RWPE1 (cell line): Measurements from ENCODE around the gene AKAP13.

Source experiments
- CTCF ChIA-PET: fragments of 350-600 bp; sonication (Branson Sonifier 250); formaldehyde crosslinking; extraction: SDS; loops from one replicate; lab custom pipeline; 2021; lab: Yijun Ruan, JAX
- POLR2A ChIA-PET: fragments of 400-600 bp; formaldehyde crosslinking; extraction: SDS; loops from one replicate; lab custom pipeline; 2020; ENCODE audit warnings: antibody characterized with exemption; ENCODE audit not compliant: low non-redundant PET; lab: Yijun Ruan, JAX
- DNase-seq: peaks from one replicate; pipeline ENCODE4 v3.0.0; 2012; ENCODE audit warnings: low spot score
- H3K27ac ChIP-seq: fragments of 450-650 bp; 2 replicates; pipeline ENCODE4 v1.5.1; 2017
- TF ChIP-seq, protein P1 (sequence below): fragments of 450-650 bp; conservative IDR thresholded peaks from 2 replicates; pipeline ENCODE4 v1.5.1; 2017; ENCODE audit warnings: low read depth, mild to moderate bottlenecking

AKAP13 gene

DNA sequence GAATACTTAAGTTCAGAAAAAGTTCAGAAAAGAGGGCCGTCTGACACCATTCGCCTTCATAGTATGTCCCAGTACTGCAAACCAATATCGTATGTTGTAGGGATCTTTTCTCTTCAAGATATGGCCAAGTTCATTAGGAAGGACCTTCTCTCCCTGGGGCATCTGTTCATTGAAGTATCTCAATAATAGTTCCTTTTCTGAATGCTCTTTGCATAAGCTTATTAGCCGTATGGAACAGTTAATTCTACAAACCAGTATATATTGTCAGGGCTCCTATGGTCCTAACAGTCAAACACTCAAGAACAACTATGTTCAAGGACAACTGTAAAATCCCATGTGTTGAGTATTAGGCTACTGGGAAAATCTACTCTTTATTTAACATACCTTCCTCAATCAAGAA is 211.2 kb downstream of the AKAP13 start:
- TF ChIP-seq, protein P1, sequence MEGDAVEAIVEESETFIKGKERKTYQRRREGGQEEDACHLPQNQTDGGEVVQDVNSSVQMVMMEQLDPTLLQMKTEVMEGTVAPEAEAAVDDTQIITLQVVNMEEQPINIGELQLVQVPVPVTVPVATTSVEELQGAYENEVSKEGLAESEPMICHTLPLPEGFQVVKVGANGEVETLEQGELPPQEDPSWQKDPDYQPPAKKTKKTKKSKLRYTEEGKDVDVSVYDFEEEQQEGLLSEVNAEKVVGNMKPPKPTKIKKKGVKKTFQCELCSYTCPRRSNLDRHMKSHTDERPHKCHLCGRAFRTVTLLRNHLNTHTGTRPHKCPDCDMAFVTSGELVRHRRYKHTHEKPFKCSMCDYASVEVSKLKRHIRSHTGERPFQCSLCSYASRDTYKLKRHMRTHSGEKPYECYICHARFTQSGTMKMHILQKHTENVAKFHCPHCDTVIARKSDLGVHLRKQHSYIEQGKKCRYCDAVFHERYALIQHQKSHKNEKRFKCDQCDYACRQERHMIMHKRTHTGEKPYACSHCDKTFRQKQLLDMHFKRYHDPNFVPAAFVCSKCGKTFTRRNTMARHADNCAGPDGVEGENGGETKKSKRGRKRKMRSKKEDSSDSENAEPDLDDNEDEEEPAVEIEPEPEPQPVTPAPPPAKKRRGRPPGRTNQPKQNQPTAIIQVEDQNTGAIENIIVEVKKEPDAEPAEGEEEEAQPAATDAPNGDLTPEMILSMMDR = no peak
- DNase-seq = no peak
- POLR2A ChIA-PET = no interaction called here
- CTCF ChIA-PET = no interaction called here
- H3K27ac ChIP-seq = no peak overlapping the region

DNA sequence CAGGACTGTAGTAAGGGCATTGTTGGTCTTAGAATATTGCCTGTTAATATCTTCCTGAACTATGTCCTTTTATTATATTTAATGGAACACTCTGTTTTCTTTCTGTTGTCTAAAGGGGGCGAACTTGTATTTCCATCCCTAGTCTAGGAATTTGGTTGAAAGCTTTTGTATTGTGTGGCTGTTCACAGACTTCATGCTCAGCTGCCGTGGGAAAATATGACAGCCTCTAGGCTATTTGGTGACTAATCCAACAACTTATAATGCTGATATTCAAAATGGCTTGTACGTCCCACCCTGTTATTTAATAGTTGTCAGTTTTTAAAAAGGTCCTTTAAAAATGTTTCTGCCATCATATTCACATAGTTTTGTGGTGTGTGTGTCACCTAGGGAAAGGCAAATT is 211.7 kb downstream of the AKAP13 start:
- TF ChIP-seq, protein P1 = no peak; the same call in 1 of the 2 replicates
- DNase-seq = peak; percentile 59
- POLR2A ChIA-PET = no interaction called here
- no peak overlapping the region for H3K27ac ChIP-seq
- CTCF ChIA-PET = interaction anchor here (0.6 kb wide), 1 partner anchor 87 kb away, joined by 4 read pairs; no protein-coding TSS in a partner anchor

DNA sequence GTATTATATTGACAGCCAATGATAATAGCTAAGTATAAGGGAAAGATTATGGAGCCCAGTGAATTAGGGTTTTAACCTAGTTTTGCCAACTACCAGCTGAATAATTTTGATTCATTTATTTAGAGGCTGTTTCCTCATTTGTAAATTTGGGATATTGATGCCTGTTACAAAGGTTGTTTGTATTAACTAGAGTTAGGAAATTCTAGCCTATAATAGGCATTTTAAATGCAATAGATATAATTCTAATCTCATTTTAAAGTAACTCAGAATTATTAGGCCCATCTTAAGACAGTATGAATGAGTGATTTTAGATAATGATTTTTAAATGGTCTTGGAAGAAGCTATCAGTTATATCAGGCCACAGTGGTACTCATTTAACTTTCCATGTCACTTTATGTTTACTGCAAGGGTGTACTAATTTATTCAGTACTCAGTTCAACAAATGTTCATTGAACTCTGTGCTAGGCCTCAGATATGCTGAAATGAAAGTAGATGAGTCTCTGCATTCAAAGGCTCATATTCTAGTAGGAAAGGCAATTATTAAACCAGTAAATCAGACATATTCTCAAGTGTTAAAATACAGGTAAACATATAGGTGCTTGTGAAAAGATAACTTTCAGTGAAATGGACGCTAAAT is 213.5 kb downstream of the AKAP13 start:
- ChIA-PET POLR2A (no interaction called here), CTCF (interaction anchor here (0.7 kb wide), 1 partner anchor 14 kb away, joined by 4 read pairs; no protein-coding TSS in a partner anchor)
- H3K27ac ChIP-seq = no peak overlapping the region
- DNase-seq = no peak
- TF ChIP-seq, protein P1 = no peak

DNA sequence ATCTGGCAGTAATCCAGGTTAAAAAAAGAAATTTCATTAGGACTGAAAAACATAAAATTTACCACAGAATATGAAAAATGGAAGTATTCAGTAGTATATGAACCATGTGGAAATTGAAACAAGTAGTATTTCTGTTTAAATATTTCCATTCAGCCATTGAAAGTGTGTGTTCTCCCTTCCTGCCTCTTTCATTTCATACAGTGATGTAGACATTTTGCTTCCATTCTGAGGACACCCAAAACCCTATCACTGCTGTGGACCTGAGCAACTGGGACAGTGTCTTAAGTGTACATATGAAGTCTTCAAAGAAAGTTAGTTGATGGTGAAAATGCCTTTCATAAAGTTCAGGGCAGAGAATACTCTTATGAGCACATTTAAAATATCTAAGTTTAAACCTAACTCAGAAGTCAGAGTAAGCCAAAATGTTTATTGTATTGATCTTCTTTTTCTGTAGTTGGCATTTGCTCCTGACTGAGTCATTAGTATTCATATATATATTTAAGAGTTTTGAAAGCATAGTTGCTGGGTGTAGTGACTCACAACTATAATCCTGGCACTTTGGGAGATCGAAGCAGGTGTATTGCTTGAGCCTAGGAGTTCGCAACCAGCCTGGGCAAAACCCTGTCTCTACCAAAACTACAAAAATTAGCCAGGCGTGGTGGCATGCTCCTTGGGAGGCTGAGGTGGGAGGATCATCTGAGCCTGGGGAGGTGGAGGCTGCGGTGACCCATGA is 215.6 kb downstream of the AKAP13 start:
- ChIA-PET CTCF (no interaction called here), POLR2A (no interaction called here)
- no peak for DNase-seq
- TF ChIP-seq, protein P1 = no peak
- no peak overlapping the region for H3K27ac ChIP-seq

DNA sequence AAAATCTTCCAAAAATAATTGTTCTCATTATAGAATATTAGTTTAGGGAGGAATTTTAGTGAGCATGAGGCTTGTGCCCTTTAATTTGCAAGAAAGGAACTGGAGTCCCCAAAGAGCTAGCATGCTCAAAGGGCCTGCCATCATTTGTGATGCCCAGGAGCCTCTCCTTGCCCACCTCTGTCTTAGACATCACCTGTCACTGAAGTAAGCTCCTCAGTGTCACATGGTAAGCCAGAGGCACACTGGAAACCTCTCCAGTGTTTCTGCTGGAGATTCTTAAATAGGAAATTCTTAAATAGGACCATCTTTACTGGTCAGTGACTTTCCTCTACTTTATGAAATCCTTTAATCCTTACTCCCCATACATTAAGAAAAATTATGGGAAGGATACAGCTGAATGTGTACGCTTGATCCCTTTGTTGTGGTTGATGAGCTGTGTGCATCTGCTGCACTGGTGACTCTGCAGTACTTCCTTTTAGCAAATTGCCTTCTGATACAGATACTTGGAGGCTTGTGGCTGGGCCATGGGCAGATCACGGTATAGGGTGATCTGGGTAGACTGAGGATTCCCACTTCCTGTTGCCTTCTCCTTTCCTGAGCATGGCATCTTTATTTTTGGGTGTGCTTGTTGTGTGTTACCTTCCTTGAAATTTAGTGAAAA is 216.9 kb downstream of the AKAP13 start:
- H3K27ac ChIP-seq = no peak overlapping the region
- CTCF ChIA-PET = no interaction called here
- POLR2A ChIA-PET = no interaction called here
- no peak for DNase-seq
- TF ChIP-seq, protein P1 = no peak

DNA sequence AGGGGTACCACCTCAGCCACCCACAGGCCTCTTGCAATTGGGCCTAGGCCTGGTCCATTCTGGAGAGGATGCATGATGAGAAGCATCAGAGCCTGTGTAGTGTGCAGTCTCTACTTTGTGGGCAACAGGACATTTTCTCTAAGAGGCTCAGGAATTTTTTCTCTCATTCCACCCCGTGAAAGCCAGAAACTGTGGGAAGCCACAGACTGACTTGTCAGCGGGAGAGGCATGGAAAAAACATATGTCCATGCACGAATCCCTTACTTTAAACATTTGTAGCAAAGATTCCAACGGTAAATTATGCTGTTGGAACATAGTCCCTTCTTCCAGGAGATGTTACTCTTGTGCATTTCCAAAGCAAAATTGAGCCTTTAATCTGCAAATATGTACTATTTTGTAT is 217.8 kb downstream of the AKAP13 start:
- POLR2A ChIA-PET = no interaction called here
- CTCF ChIA-PET = no interaction called here
- TF ChIP-seq, protein P1 = no peak

More for the DNA sequence above, 217.8 kb downstream of the AKAP13 start:
- DNase-seq = no peak
- no peak overlapping the region for H3K27ac ChIP-seq
